RWPE1 (cell line): ENCODE data around the gene TRMT44.

Experiments used
- CTCF ChIA-PET: fragments of 350-600 bp; sonication (Branson Sonifier 250); formaldehyde crosslinking; extraction: SDS; loops from one replicate; lab custom pipeline; 2021; lab: Yijun Ruan, JAX
- POLR2A ChIA-PET: fragments of 400-600 bp; formaldehyde crosslinking; extraction: SDS; loops from one replicate; lab custom pipeline; 2020; ENCODE audit warnings: antibody characterized with exemption; ENCODE audit not compliant: low non-redundant PET; lab: Yijun Ruan, JAX
- DNase-seq: peaks from one replicate; pipeline ENCODE4 v3.0.0; 2012; ENCODE audit warnings: low spot score
- H3K27ac ChIP-seq: fragments of 450-650 bp; 2 replicates; pipeline ENCODE4 v1.5.1; 2017
- TF ChIP-seq, protein P1 (sequence below): fragments of 450-650 bp; conservative IDR thresholded peaks from 2 replicates; pipeline ENCODE4 v1.5.1; 2017; ENCODE audit warnings: low read depth, mild to moderate bottlenecking

The TRMT44 gene, protein sequence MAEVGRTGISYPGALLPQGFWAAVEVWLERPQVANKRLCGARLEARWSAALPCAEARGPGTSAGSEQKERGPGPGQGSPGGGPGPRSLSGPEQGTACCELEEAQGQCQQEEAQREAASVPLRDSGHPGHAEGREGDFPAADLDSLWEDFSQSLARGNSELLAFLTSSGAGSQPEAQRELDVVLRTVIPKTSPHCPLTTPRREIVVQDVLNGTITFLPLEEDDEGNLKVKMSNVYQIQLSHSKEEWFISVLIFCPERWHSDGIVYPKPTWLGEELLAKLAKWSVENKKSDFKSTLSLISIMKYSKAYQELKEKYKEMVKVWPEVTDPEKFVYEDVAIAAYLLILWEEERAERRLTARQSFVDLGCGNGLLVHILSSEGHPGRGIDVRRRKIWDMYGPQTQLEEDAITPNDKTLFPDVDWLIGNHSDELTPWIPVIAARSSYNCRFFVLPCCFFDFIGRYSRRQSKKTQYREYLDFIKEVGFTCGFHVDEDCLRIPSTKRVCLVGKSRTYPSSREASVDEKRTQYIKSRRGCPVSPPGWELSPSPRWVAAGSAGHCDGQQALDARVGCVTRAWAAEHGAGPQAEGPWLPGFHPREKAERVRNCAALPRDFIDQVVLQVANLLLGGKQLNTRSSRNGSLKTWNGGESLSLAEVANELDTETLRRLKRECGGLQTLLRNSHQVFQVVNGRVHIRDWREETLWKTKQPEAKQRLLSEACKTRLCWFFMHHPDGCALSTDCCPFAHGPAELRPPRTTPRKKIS

DNA sequence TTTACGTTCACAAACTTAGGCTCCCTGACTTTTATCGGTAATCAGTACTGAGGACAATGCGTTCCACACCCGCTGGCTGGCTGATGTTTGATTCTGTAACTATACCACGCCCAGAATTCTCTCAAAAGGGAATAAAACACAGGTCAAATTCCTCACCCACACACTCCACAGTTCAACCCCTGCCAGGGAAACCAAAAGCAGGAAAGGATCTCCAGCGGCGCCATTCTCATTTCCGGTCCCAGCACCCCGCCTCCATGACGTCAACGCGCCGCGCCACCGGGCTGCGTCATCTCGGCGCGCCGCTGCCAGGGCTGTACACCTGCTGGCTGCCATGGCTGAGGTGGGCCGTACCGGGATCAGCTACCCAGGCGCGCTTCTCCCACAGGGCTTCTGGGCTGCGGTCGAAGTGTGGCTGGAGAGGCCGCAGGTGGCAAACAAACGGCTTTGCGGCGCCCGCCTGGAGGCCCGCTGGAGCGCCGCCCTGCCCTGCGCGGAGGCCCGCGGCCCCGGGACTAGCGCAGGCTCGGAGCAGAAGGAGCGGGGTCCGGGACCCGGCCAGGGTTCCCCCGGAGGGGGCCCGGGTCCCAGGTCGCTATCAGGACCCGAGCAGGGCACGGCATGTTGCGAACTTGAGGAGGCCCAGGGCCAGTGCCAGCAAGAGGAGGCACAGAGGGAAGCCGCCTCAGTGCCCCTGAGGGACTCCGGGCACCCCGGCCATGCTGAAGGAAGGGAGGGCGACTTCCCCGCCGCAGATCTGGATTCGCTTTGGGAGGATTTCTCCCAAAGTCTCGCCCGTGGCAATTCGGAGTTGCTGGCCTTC is at the start of gene TRMT44, which contains the start of gene ACOX3:
Gene TRMT44 (plus strand): TSS at position 286 of the 820 bp plus-strand sequence. CDS start 46 bp downstream, at position 332.
Gene ACOX3 (minus strand): TSS at position 232 of the 820 bp plus-strand sequence. CDS start 24,202 bp downstream, outside the sequence.
- peak; percentile 79 for DNase-seq
- TF ChIP-seq, protein P1, sequence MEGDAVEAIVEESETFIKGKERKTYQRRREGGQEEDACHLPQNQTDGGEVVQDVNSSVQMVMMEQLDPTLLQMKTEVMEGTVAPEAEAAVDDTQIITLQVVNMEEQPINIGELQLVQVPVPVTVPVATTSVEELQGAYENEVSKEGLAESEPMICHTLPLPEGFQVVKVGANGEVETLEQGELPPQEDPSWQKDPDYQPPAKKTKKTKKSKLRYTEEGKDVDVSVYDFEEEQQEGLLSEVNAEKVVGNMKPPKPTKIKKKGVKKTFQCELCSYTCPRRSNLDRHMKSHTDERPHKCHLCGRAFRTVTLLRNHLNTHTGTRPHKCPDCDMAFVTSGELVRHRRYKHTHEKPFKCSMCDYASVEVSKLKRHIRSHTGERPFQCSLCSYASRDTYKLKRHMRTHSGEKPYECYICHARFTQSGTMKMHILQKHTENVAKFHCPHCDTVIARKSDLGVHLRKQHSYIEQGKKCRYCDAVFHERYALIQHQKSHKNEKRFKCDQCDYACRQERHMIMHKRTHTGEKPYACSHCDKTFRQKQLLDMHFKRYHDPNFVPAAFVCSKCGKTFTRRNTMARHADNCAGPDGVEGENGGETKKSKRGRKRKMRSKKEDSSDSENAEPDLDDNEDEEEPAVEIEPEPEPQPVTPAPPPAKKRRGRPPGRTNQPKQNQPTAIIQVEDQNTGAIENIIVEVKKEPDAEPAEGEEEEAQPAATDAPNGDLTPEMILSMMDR = no peak
- peak within 1 kb of the TSS; percentile 82 for H3K27ac ChIP-seq
- POLR2A ChIA-PET = no interaction called here
- CTCF ChIA-PET = interaction anchor here (0.6 to 1.7 kb wide), 2 partner anchors 12 to 204 kb away, joined by 3 to 4 read pairs; no protein-coding TSS in a partner anchor

DNA sequence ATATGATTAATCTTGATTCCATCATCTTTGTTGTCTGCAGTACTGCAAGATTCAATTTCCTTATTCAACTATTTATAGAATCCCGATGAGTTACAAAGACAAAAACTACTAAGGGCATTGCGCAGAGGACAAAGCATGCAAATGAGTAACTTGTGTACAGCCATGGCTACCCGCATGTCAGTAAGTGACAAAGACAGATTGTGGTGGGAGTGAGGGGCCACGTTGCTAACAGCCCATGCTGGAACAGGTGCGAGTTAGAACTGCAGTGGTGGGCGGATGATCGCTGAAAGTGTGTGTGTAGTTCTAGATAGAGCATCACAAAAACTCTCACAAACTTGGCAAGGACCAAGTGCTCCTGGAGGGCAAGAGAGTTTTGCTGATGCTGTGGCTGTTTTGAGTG is 49.5 kb upstream of the TRMT44 start:
- POLR2A ChIA-PET = no interaction called here
- TF ChIP-seq, protein P1 = no peak
- CTCF ChIA-PET = no interaction called here

DNA sequence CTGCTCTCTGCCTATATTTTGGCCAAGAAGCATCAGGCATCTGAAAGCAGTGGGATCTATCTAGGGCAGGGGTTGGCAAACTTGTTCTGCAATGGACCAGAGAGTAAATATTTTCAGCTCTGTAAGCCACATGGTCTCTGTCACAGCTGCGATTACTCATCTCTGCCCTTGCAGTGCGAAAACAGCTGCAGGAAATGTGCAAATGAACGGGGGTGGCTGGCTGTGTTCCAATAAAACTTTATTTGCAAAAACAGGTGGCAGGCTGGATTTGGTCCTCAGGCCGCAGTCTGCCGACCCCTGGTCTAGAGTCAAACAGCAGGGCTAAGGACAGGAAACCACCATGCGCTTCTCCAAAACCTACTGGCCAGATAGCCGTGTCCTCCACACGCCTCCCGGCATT is 48.6 kb upstream of the TRMT44 start:
- TF ChIP-seq, protein P1 = no peak
- POLR2A ChIA-PET = no interaction called here
- no peak overlapping the region for H3K27ac ChIP-seq
- CTCF ChIA-PET = no interaction called here
- DNase-seq = no peak

More for the DNA sequence above, 49.5 kb upstream of the TRMT44 start:
- no peak for DNase-seq
- H3K27ac ChIP-seq = no peak overlapping the region

DNA sequence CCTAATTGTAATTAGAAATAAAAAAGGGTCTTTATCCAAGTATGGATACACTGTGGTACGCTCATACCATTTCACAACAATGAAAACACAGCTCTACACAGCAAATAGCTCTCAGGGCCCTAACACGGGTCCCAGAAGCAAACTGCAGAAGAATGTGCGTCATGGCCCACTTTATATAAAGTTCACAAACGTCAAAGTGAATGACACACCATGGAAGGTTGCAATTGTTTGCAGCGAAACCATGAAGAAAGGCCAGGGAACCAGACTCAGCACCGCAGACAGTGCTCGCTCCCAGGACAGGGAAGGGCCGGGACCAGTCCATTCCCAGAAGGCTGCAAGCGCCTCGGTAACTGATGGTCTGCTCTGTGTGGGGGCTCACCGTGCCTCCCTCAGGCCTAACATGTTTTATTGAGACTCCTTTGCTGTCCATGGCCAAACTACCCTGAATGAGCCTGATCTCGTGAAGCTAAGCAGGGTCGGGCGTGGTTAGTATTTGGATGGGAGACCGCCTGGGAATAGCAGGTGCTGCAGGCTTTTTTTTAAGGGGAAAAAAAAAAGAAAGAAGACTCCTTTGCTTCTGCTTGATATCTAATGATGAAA is 47.9 kb upstream of the TRMT44 start:
- no peak overlapping the region for H3K27ac ChIP-seq
- TF ChIP-seq, protein P1 = no peak
- ChIA-PET CTCF (no interaction called here), POLR2A (no interaction called here)
- no peak for DNase-seq

DNA sequence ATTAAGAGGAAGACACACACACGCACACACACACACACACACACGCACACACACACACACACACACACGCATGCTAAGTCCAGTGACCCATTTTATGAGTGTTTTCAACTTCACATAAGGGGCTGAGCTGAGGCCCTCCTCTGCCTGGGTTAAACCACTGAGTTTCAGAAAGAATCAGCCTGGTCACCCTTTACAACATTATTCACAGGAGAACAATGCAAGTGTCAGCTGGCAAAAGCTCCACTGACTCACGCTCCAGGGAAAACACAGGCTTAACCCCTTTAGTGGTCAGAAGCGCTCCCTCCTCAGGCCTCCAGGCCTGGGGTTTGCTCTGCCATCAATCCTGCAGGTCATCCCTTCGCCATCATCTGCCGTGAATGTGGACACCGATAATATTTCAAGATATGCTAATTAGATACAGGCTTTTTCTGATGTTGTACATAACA is 47.0 kb upstream of the TRMT44 start:
- TF ChIP-seq, protein P1 = no peak

More for the DNA sequence above, 47.0 kb upstream of the TRMT44 start:
- ChIA-PET CTCF (interaction anchor here (0.6 kb wide), 1 partner anchor 557 kb away, joined by 3 read pairs; no protein-coding TSS in a partner anchor), POLR2A (no interaction called here)
- peak; percentile 69 for DNase-seq
- H3K27ac ChIP-seq = peak overlapping the region; percentile 49
